RWPE2 (cell line): Measurements from ENCODE around the gene ITPR1.
"Not testable (repeated sequence)": the region's sequence is repeated elsewhere in the genome, so short reads cannot be mapped to it uniquely, and the experiment has no call there.

Source experiments
- ATAC-seq: fragments of 200-7000 bp; cut with Tn5 transposase; 3 replicates; pipeline ENCODE4 v1.9.1; 2021; ENCODE audit warnings: low read depth
- DNase-seq: peaks from one replicate; pipeline ENCODE4 v3.0.0-alpha.2; 2020; ENCODE audit warnings: low spot score
- H3K27ac ChIP-seq: fragments of 450-650 bp; 2 replicates; pipeline ENCODE4 v1.5.1; 2017; ENCODE audit warnings: mild to moderate bottlenecking; ENCODE audit not compliant: poor library complexity, severe bottlenecking
- H3K27me3 ChIP-seq: fragments of 250-450 bp; sonication (Bioruptor Pico); 2 replicates; pipeline ENCODE4 v1.5.1; 2021; ENCODE audit warnings: mild to moderate bottlenecking, moderate library complexity; ENCODE audit not compliant: insufficient read depth, poor library complexity, severe bottlenecking
- H3K36me3 ChIP-seq: fragments of 250-450 bp; sonication (Bioruptor Pico); 2 replicates; pipeline ENCODE4 v1.5.1; 2020; ENCODE audit warnings: low read depth, mild to moderate bottlenecking, moderate library complexity
- H3K4me1 ChIP-seq: fragments of 250-450 bp; sonication (Bioruptor Pico); 2 replicates; pipeline ENCODE4 v1.5.1; 2021; ENCODE audit warnings: mild to moderate bottlenecking, moderate library complexity; ENCODE audit not compliant: insufficient read depth, poor library complexity, severe bottlenecking
- H3K4me3 ChIP-seq: fragments of 250-450 bp; sonication (Bioruptor Pico); 2 replicates; pipeline ENCODE4 v1.5.1; 2021; ENCODE audit warnings: mild to moderate bottlenecking, moderate library complexity; ENCODE audit not compliant: severe bottlenecking
- H3K9me3 ChIP-seq: fragments of 250-450 bp; sonication (Bioruptor Pico); 2 replicates; pipeline ENCODE4 v1.5.1; 2021; ENCODE audit warnings: mild to moderate bottlenecking, moderate library complexity; ENCODE audit not compliant: severe bottlenecking
- CTCF ChIP-seq: fragments of 450-650 bp; IDR thresholded peaks from one replicate; pipeline ENCODE4 v1.5.1; 2017; ENCODE audit warnings: mild to moderate bottlenecking, moderate library complexity; ENCODE audit not compliant: poor library complexity, severe bottlenecking

The ITPR1 gene

GRCh38 chr3:4587061-4587837, 94.1 kb downstream of the ITPR1 start:
- no peaks in the 10 kb centered on the region for H3K36me3 ChIP-seq
- DNase-seq = no peak
- no peak for ATAC-seq
- no peak overlapping the region for H3K4me3 ChIP-seq
- peaks cover 3% of the 10 kb centered on the region for H3K4me1 ChIP-seq
- no peaks in the 10 kb centered on the region for H3K27me3 ChIP-seq
- TF ChIP-seq CTCF = no peak
- no peaks in the 10 kb centered on the region for H3K9me3 ChIP-seq
- H3K27ac ChIP-seq = no peak overlapping the region

DNA sequence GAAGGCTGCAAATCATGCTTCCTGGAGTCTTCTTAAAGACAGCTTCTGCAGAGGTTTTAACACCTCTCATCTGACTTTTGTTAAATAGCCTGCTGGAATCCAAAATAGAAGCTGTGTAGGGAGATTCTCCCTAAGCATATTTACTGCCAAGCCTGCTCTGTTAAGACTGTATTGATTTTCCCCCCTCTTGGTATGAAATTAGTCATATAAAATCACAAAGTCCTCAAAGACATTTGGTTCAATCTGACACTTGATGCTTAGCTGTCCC, 94.6 kb downstream of the ITPR1 start:
- Histone ChIP-seq H3K27ac (no peak overlapping the region), H3K4me1 (no peaks in the 10 kb centered on the region), H3K9me3 (no peaks in the 10 kb centered on the region), H3K36me3 (no peaks in the 10 kb centered on the region), H3K27me3 (no peaks in the 10 kb centered on the region), H3K4me3 (no peak overlapping the region)
- no peak for DNase-seq
- no peak for TF ChIP-seq CTCF
- no peak for ATAC-seq

GRCh38 chr3:4588466-4588865, 95.3 kb downstream of the ITPR1 start:
- Histone ChIP-seq H3K36me3 (no peaks in the 10 kb centered on the region), H3K27ac (no peak overlapping the region), H3K9me3 (no peaks in the 10 kb centered on the region), H3K27me3 (no peaks in the 10 kb centered on the region), H3K4me3 (no peak overlapping the region), H3K4me1 (no peaks in the 10 kb centered on the region)
- peak; percentile 64; the same call in 1 of the 3 replicates for ATAC-seq
- DNase-seq = no peak
- TF ChIP-seq CTCF = no peak

DNA sequence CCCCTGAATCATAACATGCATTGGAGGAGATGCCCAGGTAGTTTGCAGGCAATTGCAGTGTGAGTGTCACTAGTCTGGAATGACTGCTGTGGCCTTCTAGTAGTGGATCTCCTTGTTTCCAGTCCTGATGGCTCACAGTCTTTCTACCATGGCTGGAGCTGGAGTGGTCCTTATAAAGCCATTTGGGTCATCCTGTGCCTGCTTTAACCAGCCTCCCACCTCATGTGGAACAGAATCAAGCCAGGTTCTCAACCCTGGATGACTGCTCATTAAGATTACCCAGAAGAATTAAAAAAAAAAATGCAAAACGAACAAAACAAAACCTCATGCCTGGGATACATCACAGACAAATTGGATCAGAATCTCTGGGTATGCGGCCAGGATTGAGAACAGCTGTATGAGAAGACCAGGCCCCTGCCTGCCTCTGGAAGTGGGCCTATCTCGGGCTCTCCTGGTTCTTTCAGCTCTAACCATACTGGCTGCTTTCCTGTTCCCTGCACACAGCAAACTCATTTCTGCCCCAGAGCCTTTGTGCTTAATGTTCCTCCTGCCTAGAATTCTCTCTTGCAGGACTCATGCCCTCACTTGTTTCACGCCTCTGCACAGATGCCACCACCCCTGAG, 96.4 kb downstream of the ITPR1 start:
- no peak for TF ChIP-seq CTCF
- no peaks in the 10 kb centered on the region for H3K9me3 ChIP-seq
- DNase-seq (no peak), ATAC-seq (no peak)
- H3K36me3 ChIP-seq = no peaks in the 10 kb centered on the region
- no peaks in the 10 kb centered on the region for H3K27me3 ChIP-seq
- H3K4me1 ChIP-seq = no peaks in the 10 kb centered on the region
- no peak overlapping the region for H3K4me3 ChIP-seq
- H3K27ac ChIP-seq = no peak overlapping the region

DNA sequence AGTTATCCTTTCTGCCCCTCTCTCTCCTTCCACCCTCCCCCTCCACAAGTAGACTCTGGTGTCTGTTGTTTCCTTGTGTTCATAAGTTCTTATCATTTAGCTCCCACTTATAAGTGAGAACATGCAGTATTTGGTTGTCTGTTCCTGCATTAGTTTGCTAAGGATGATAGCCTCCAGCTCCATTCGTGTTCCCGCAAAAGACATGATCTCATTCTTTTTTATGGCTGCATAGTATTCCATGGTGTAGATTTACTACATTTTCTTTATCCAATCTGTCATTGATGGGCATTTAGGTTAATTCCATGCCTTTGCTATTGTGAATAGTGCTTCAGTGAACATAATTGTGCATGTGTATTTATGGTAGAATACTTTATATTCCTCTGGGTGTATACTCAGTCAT, 97.7 kb downstream of the ITPR1 start:
- not testable (repeated sequence) for H3K4me3 ChIP-seq, H3K4me1 ChIP-seq, H3K27me3 ChIP-seq, H3K27ac ChIP-seq, DNase-seq, ATAC-seq, H3K36me3 ChIP-seq, H3K9me3 ChIP-seq
